ENCODE results near the gene ZNF79. TPM values are rescaled to one million over a fixed set of nuclear protein-coding genes. Genes with fewer than 3 reads are reported as not detected.
A peak's percentile ranks its signal among the peaks of the same experiment; 100 is the strongest.

Gene ZNF79
- total and polyA plus RNA-seq, 9 of the 15 experiments (the other 6 are each of a cell fraction or from before 2014, with no cell fraction given) = 0.62 to 7.0 (median 4.1) TPM

DNA sequence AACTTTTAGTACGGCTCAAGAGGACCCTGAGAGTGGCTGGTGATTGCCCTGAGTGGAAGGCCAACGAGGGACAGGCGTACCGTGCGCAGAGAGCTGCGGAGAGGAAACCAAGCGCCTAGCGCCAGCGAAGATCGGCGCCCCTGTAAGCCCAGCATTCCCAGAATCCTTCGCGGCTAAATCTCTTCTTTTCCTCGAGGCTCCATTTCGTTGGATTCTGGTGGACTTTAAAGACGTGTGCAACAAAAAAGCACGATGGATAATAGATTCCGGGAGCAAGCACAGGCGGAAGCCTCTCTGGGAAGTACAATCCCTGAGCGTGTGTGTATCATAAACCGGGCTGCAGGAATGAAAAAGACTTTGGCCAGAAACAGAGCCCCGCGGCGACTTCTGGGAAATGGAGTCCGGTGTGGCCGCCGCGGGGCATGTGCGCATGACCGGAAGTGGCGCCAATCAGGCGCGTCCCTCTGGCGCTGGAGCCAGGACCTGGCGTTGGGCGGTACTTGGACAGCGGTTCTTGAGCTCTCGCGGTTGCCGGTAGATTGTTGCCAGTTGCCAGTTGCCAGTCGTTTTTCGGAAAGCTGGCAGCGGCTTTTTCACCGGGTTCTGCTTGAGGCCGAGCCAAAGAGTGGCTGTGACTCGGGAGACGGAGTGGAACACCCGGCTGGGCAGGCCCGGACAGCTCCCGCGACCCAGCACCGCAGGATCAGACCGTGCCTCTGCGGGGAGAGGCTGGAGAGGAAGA lies at the start of gene ZNF79 (continued):
- TF ChIP-seq ZNF174 (CRISPR knock-in tag; IDR thresholded peaks at IDR 0.05) = no peak
- no peak for TF ChIP-seq SRF (CRISPR knock-in tag; IDR thresholded peaks at IDR 0.05)
- TF ChIP-seq SAFB2 (IDR thresholded peaks at IDR 0.05; ENCODE audit: borderline replicate concordance, low read depth, low read length, severe bottlenecking) = no peak
- TF ChIP-seq ZNF217 (CRISPR knock-in tag; IDR thresholded peaks at IDR 0.05) = no peak
- TF ChIP-seq ZNF354B (CRISPR knock-in tag; IDR thresholded peaks at IDR 0.05) = 0 out of 2 replicates have a peak, but pooled peaks have one; percentile 4
- TF ChIP-seq CHCHD3 (CRISPR knock-in tag; IDR thresholded peaks at IDR 0.05) = peak; percentile 49; the same call in 1 of the 2 replicates
- peak; percentile 97 for TF ChIP-seq MTA1 (IDR thresholded peaks at IDR 0.05; ENCODE audit: borderline replicate concordance)
- TF ChIP-seq SRSF1 (IDR thresholded peaks at IDR 0.05; ENCODE audit: low read depth, low read length) = no peak
- TF ChIP-seq, protein P1, sequence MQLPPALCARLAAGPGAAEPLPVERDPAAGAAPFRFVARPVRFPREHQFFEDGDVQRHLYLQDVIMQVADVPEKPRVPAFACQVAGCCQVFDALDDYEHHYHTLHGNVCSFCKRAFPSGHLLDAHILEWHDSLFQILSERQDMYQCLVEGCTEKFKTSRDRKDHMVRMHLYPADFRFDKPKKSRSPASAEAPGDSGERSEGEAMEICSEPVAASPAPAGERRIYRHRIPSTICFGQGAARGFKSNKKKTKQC (CRISPR knock-in tag; IDR thresholded peaks at IDR 0.05) = peak; percentile 23; the same call in 1 of the 2 replicates
- no peak for TF ChIP-seq PHB2 (IDR thresholded peaks at IDR 0.05; ENCODE audit: low read depth)
- TF ChIP-seq DIDO1 (tag; IDR thresholded peaks at IDR 0.05; ENCODE audit: low read depth) = peak; percentile 74; the same call in 1 of the 2 replicates
- no peak for TF ChIP-seq HLTF (IDR thresholded peaks at IDR 0.05)
- TF ChIP-seq, protein P2, sequence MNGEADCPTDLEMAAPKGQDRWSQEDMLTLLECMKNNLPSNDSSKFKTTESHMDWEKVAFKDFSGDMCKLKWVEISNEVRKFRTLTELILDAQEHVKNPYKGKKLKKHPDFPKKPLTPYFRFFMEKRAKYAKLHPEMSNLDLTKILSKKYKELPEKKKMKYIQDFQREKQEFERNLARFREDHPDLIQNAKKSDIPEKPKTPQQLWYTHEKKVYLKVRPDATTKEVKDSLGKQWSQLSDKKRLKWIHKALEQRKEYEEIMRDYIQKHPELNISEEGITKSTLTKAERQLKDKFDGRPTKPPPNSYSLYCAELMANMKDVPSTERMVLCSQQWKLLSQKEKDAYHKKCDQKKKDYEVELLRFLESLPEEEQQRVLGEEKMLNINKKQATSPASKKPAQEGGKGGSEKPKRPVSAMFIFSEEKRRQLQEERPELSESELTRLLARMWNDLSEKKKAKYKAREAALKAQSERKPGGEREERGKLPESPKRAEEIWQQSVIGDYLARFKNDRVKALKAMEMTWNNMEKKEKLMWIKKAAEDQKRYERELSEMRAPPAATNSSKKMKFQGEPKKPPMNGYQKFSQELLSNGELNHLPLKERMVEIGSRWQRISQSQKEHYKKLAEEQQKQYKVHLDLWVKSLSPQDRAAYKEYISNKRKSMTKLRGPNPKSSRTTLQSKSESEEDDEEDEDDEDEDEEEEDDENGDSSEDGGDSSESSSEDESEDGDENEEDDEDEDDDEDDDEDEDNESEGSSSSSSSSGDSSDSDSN (IDR thresholded peaks at IDR 0.05; ENCODE audit: borderline replicate concordance in 1 of 2, low read depth in 2 of 2, low read length in 2 of 2) = peak in 1 of 2 experiments; percentile 21; a peak in 2 of 4 replicates
- no peak for TF ChIP-seq TCF7L2 (IDR thresholded peaks at IDR 0.05; ENCODE audit: low read depth, low read length)
- no peak for TF ChIP-seq NFE2L1 (tag; IDR thresholded peaks at IDR 0.05; ENCODE audit: borderline replicate concordance, low read depth)
- peak; percentile 95 for TF ChIP-seq POLR2AphosphoS5 (IDR thresholded peaks at IDR 0.05; ENCODE audit: control insufficient read depth, insufficient read depth, low read depth, low read length)
- TF ChIP-seq, protein P3, sequence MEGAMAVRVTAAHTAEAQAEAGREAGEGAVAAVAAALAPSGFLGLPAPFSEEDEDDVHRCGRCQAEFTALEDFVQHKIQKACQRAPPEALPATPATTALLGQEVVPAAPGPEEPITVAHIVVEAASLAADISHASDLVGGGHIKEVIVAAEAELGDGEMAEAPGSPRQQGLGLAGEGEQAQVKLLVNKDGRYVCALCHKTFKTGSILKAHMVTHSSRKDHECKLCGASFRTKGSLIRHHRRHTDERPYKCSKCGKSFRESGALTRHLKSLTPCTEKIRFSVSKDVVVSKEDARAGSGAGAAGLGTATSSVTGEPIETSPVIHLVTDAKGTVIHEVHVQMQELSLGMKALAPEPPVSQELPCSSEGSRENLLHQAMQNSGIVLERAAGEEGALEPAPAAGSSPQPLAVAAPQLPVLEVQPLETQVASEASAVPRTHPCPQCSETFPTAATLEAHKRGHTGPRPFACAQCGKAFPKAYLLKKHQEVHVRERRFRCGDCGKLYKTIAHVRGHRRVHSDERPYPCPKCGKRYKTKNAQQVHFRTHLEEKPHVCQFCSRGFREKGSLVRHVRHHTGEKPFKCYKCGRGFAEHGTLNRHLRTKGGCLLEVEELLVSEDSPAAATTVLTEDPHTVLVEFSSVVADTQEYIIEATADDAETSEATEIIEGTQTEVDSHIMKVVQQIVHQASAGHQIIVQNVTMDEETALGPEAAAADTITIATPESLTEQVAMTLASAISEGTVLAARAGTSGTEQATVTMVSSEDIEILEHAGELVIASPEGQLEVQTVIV (CRISPR knock-in tag; IDR thresholded peaks at IDR 0.05; ENCODE audit: borderline replicate concordance) = no peak
- TF ChIP-seq SAP30 (IDR thresholded peaks at IDR 0.05; ENCODE audit: borderline replicate concordance, insufficient read depth, low read depth, low read length, poor library complexity, severe bottlenecking) = peak; percentile 71
- TF ChIP-seq ZNF133 (CRISPR knock-in tag; IDR thresholded peaks at IDR 0.05) = no peak
- 0 out of 2 replicates have a peak, but pooled peaks have one; percentile 58 for TF ChIP-seq E2F3 (CRISPR knock-in tag; IDR thresholded peaks at IDR 0.05)
- TF ChIP-seq PHF20 (IDR thresholded peaks at IDR 0.05; ENCODE audit: partially characterized antibody) = peak; percentile 91
- no peak; the same call in 1 of the 2 replicates for TF ChIP-seq ZBTB7A (IDR thresholded peaks at IDR 0.05; ENCODE audit: borderline replicate concordance, control insufficient read depth, low read depth, low read length)
